ENCODE measurements around the gene PLTP. TPM values are rescaled to one million over a fixed set of nuclear protein-coding genes. Genes with fewer than 3 reads are reported as not detected.
"Not testable (repeated sequence)": the region's sequence is repeated elsewhere in the genome, so short reads cannot be mapped to it uniquely, and the experiment has no call there.

The PLTP gene
- total and polyA plus RNA-seq, 3 donors from 2014 or later, result 53.3 to 105 (median 80.0) TPM

DNA sequence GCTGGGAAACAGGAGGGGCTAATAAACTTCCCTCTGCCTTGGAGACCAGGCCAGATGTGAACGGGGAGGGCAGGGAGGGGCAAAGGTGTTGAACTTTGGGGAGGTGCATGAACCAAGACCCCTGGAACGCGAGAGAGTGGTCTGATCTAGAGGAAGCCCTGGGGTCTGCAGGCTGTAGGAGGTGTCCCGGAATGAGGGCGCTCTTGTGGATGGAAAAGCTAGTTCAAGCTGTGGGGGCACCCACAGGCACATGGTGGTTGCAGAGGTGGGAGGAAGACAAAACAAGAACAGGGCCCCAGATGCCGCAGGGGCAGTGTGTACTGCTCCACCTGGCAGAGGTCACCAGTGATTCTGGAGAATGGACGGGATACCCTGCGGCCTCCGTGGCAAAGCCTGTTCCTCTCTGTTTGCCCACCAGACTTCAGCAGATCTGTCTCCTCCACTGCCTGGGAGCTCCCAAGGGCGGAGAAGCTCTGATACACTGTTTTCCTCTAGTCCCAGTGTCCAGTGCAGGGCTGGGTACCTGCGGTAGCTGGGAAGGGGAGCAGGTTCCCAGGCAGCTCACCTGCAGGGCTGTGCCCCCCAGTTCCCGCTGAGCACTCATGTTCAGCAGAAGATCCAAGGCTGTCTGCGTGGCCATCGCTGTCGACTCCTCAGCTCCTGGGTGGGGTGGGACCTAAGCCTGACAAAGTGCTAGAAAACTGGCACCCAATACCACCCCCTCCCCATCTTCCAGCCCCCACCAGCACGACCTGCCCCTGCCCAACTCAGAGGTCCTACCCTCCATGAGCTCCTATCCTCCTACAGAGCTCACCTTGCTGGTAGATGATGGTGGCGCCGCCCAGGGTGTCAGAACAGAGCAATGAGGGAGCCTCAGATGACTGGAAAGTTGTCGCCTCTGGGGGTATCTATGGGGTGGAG is 45.3 kb upstream of the PLTP start:
- TF ChIP-seq POLR2A (IDR thresholded peaks at IDR 0.05) (no peak), CTCF (IDR thresholded peaks at IDR 0.05) (no peak)
- DNase-seq, result no peak
- intact Hi-C loops (cut with DNase I; ENCODE audit: low total_unique reads), result loop anchor here (10.0 kb wide), 1 partner anchor 62 kb away; the partner anchor contains the start of genes CTSA and NEURL2
- no peaks in the 10 kb centered on the region for H3K9me3 ChIP-seq
- no peaks in the 10 kb centered on the region for H3K27me3 ChIP-seq
- no peak overlapping the region for H3K27ac ChIP-seq
- peaks cover 4% of the 10 kb centered on the region for H3K36me3 ChIP-seq (ENCODE audit: low read depth, missing control alignments)
- no peaks in the 10 kb centered on the region for H3K4me1 ChIP-seq
- 67 to 83% methylated on average over 10 to 19 of the region's 19 CpGs for WGBS, 2 donors
- H3K4me3 ChIP-seq, result no peak overlapping the region

DNA sequence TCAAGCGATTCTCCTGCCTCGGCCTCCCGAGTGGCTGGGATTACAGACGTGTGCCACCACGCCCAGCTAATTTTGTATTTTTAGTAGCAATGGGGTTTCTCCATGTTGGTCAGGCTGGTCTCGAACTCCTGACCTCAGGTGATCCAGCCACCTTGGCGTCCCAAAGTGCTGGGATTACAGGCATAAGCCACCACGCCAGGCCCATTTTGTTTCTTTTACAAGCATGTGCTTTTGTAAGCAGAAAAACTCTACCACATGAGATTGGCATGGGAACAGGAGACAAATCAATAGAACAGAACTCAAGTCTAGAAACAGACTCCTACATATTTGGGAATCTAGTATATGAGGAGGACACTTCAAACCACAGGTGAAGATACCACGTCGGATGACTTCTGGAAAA is 44.4 kb upstream of the PLTP start:
- not testable (repeated sequence) for H3K27ac ChIP-seq; H3K4me1 ChIP-seq; H3K36me3 ChIP-seq (ENCODE audit: low read depth, missing control alignments); DNase-seq; H3K9me3 ChIP-seq; H3K4me3 ChIP-seq; H3K27me3 ChIP-seq
- intact Hi-C loops (cut with DNase I; ENCODE audit: low total_unique reads), result loop anchor here (10.0 kb wide), 1 partner anchor 62 kb away; the partner anchor contains the start of genes CTSA and NEURL2
- 88 to 96% methylated on average over 10 of the region's 10 CpGs for WGBS, 2 donors

GRCh38 chr20:45953672-45954071 is 41.7 kb upstream of the PLTP start:
- H3K36me3 ChIP-seq (ENCODE audit: low read depth, missing control alignments), result peaks cover 4% of the 10 kb centered on the region

GRCh38 chr20:45952861-45953260 is 40.9 kb upstream of the PLTP start:
- no peak overlapping the region for H3K4me3 ChIP-seq
- H3K36me3 ChIP-seq (ENCODE audit: low read depth, missing control alignments), result peaks cover 4% of the 10 kb centered on the region
- intact Hi-C loops (cut with DNase I; ENCODE audit: low total_unique reads), result loop anchor here (10.0 kb wide), 1 partner anchor 58 kb away; the partner anchor contains the start of genes CTSA and NEURL2
- no peaks in the 10 kb centered on the region for H3K27me3 ChIP-seq
- no peak overlapping the region for H3K27ac ChIP-seq
- no peaks in the 10 kb centered on the region for H3K9me3 ChIP-seq
- no peak for DNase-seq
- 90 to 91% methylated on average over 5 of the region's 5 CpGs for WGBS, 2 donors
- no peaks in the 10 kb centered on the region for H3K4me1 ChIP-seq
- TF ChIP-seq CTCF (IDR thresholded peaks at IDR 0.05) (no peak), POLR2A (IDR thresholded peaks at IDR 0.05) (no peak)

More at GRCh38 chr20:45953672-45954071, 41.7 kb upstream of the PLTP start:
- no peak overlapping the region for H3K27ac ChIP-seq
- TF ChIP-seq CTCF (IDR thresholded peaks at IDR 0.05) (no peak), POLR2A (IDR thresholded peaks at IDR 0.05) (no peak)
- DNase-seq, result no peak
- no peaks in the 10 kb centered on the region for H3K9me3 ChIP-seq
- H3K4me1 ChIP-seq, result no peaks in the 10 kb centered on the region
- no peak overlapping the region for H3K4me3 ChIP-seq
- no peaks in the 10 kb centered on the region for H3K27me3 ChIP-seq
- 81 to 90% methylated on average over 3 to 9 of the region's 9 CpGs for WGBS, 2 donors
- intact Hi-C loops (cut with DNase I; ENCODE audit: low total_unique reads), result loop anchor here (10.0 kb wide), 1 partner anchor 59 kb away; the partner anchor contains the start of genes CTSA and NEURL2

Measured in testis (tissue), 3 donors.